Liver (tissue), 9 donors: ENCODE results near the gene ST8SIA6. TPM values are rescaled to one million over a fixed set of nuclear protein-coding genes. Genes with fewer than 3 reads are reported as not detected.

Source experiments
- DNase-seq: peaks from one replicate; pipeline ENCODE4 v3.0.0-alpha.2; 2017; ENCODE audit warnings: low spot score
- H3K27ac ChIP-seq, 2 donors: one replicate each; pipeline ENCODE4 v1.7.0; 2013; ENCODE audit warnings: inconsistent platforms in 2 of 2, low read length in 2 of 2, control low read depth in 1 of 2, low read depth in 1 of 2, mild to moderate bottlenecking in 1 of 2
- H3K27me3 ChIP-seq, 4 donors: one replicate each; pipeline versions ENCODE4 v1.6.1 to v1.7.0; 2013; ENCODE audit warnings: low read length in 3 of 4, inconsistent platforms in 1 of 4, mild to moderate bottlenecking in 1 of 4, moderate library complexity in 1 of 4; ENCODE audit not compliant: control insufficient read depth in 4 of 4, insufficient read depth in 4 of 4
- H3K36me3 ChIP-seq, 4 donors: one replicate each; pipeline versions ENCODE4 v1.6.1 to v1.7.0; 2013; ENCODE audit warnings: low read length in 3 of 4, mild to moderate bottlenecking in 3 of 4, low read depth in 1 of 4, moderate library complexity in 1 of 4; ENCODE audit not compliant: control insufficient read depth in 4 of 4, insufficient read depth in 3 of 4
- H3K4me1 ChIP-seq, 4 donors: one replicate each; pipeline versions ENCODE4 v1.6.1 to v1.7.0; 2013; ENCODE audit warnings: low read length in 3 of 4, mild to moderate bottlenecking in 3 of 4, moderate library complexity in 1 of 4; ENCODE audit not compliant: control insufficient read depth in 4 of 4, insufficient read depth in 4 of 4
- H3K4me3 ChIP-seq, 3 donors: one replicate each; pipeline versions ENCODE4 v1.6.1 to v1.7.0; 2013; ENCODE audit warnings: low read length in 3 of 3, control low read depth in 1 of 3, low read depth in 1 of 3, mild to moderate bottlenecking in 1 of 3
- H3K9ac ChIP-seq, 2 donors: one replicate each; pipeline ENCODE4 v1.7.0; 2013; ENCODE audit warnings: low read length in 2 of 2, mild to moderate bottlenecking in 2 of 2, moderate library complexity in 2 of 2, control low read depth in 1 of 2, low read depth in 1 of 2
- H3K9me3 ChIP-seq, 4 donors: one replicate each; pipeline versions ENCODE4 v1.6.1 to v1.7.0; 2013; ENCODE audit warnings: low read length in 3 of 4; ENCODE audit not compliant: control insufficient read depth in 4 of 4
- CTCF ChIP-seq: fragments of 150-350 bp; IDR thresholded peaks from 2 replicates; pipeline ENCODE4 v1.5.1; 2017; ENCODE audit warnings: improper control_type of control experiment, low read depth, low read length; ENCODE audit not compliant: missing input control
- EGR1 ChIP-seq, 2 donors: IDR thresholded peaks; 2 replicates each; pipeline ENCODE4 v1.6.1; 2016 to 2018; ENCODE audit warnings: antibody characterized with exemption in 2 of 2, low read depth in 2 of 2
- FOXA1 ChIP-seq: IDR thresholded peaks from 2 replicates; pipeline ENCODE4 v1.6.1; 2016; ENCODE audit warnings: antibody characterized with exemption
- FOXA2 ChIP-seq: IDR thresholded peaks from 2 replicates; pipeline ENCODE4 v1.6.1; 2016; ENCODE audit warnings: antibody characterized with exemption
- HNF4A ChIP-seq, 2 donors: conservative IDR thresholded peaks; 2 replicates each; pipeline ENCODE4 v1.6.1; 2016; ENCODE audit warnings: antibody characterized with exemption in 2 of 2, mild to moderate bottlenecking in 2 of 2
- HNF4G ChIP-seq: IDR thresholded peaks from 2 replicates; pipeline ENCODE4 v1.6.1; 2016; ENCODE audit warnings: antibody characterized with exemption
- JUND ChIP-seq, 2 donors: IDR thresholded peaks; 2 replicates each; pipeline ENCODE4 v1.6.1; 2016; ENCODE audit warnings: antibody characterized with exemption in 2 of 2
- MAX ChIP-seq: IDR thresholded peaks from 2 replicates; pipeline ENCODE4 v1.6.1; 2016; ENCODE audit warnings: antibody characterized with exemption
- NR2F2 ChIP-seq: IDR thresholded peaks from 2 replicates; pipeline ENCODE4 v1.6.1; 2016; ENCODE audit warnings: antibody characterized with exemption
- RAD21 ChIP-seq, 2 donors: IDR thresholded peaks; 2 replicates each; pipeline ENCODE4 v1.6.1; 2016; ENCODE audit warnings: antibody characterized with exemption in 2 of 2, mild to moderate bottlenecking in 2 of 2
- REST ChIP-seq: IDR thresholded peaks from 2 replicates; pipeline ENCODE4 v1.6.1; 2016; ENCODE audit warnings: antibody characterized with exemption, mild to moderate bottlenecking
- SP1 ChIP-seq: IDR thresholded peaks from 2 replicates; pipeline ENCODE4 v1.6.1; 2018; ENCODE audit warnings: antibody characterized with exemption, mild to moderate bottlenecking
- TAF1 ChIP-seq: conservative IDR thresholded peaks from 2 replicates; pipeline ENCODE4 v1.6.1; 2016; ENCODE audit warnings: antibody characterized with exemption, mild to moderate bottlenecking
- ZBTB33 ChIP-seq: IDR thresholded peaks from 2 replicates; pipeline ENCODE4 v1.6.1; 2016; ENCODE audit warnings: antibody characterized with exemption
- WGBS: extraction: QIAGEN DNeasy Blood & Tissue Kit; methylation state at CpG from one replicate; pipeline ENCODE4 v1.1.7; 2013; 5-methylcytosine and 5-hydroxymethylcytosine counted together
- polyA plus RNA-seq, 2 donors: library from polyadenylated mRNA; stranded (reverse) in 1 of 2; unstranded in 1 of 2; fragments of 200-250 nt in 1 of 2; fragments of >200 nt in 1 of 2; fragmentation: Nextera tagmentation in 1 of 2; extraction: Ambion mirVana in 1 of 2; gene quantifications; one replicate each; pipeline versions ENCODE4 v1.2.1 to v1.2.3, GENCODE V29; 2013 to 2015
- total RNA-seq, 2 donors: library from RNA; depleted of rRNA; stranded (reverse); fragments of >200 nt; gene quantifications; one replicate each; pipeline ENCODE4 v1.2.3, GENCODE V29; 2014
- donor health status: healthy.
- donor health status: healthy.
- donor health status: healthy.
- donor health status: healthy.
- donor health status: healthy.

The ST8SIA6 gene
- total and polyA plus RNA-seq, 4 donors: 0.53 to 5.8 (median 1.0) TPM

GRCh38 chr10:17494626-17495260 lies 40.3 kb upstream of the ST8SIA6 start:
- Histone ChIP-seq H3K9ac (no peak overlapping the region), H3K27ac (no peak overlapping the region), H3K9me3 (no peaks in the 10 kb centered on the region), H3K4me3 (no peak overlapping the region), H3K36me3 (no peaks in the 10 kb centered on the region), H3K4me1 (no peaks in the 10 kb centered on the region), H3K27me3 (no peaks in the 10 kb centered on the region)
- WGBS: 67% methylated on average over 6 of the region's 6 CpGs
- no peak for DNase-seq
- no peak for TF ChIP-seq TAF1
- no peak for TF ChIP-seq HNF4A (conservative IDR thresholded peaks at IDR 0.05)
- no peak for TF ChIP-seq SP1
- TF ChIP-seq JUND (IDR thresholded peaks at IDR 0.05): no peak
- TF ChIP-seq HNF4G: no peak
- TF ChIP-seq REST: no peak
- TF ChIP-seq CTCF: no peak
- TF ChIP-seq MAX: no peak
- no peak for TF ChIP-seq EGR1 (IDR thresholded peaks at IDR 0.05; ENCODE audit: low read depth in 2 of 2)
- TF ChIP-seq NR2F2: no peak

- no peak overlapping the region for H3K4me3 ChIP-seq
- no peaks in the 10 kb centered on the region for H3K4me1 ChIP-seq
- no peak for DNase-seq
- H3K9ac ChIP-seq: no peak overlapping the region
- H3K27ac ChIP-seq: no peak overlapping the region
- H3K9me3 ChIP-seq: peaks cover 0 to 3% (median 0%) of the 10 kb centered on the region in 4 donors
- no peaks in the 10 kb centered on the region for H3K36me3 ChIP-seq
- H3K27me3 ChIP-seq: peaks cover 0 to 4% (median 0%) of the 10 kb centered on the region in 4 donors
- TF ChIP-seq FOXA1 (no peak), RAD21 (IDR thresholded peaks at IDR 0.05) (no peak), MAX (no peak), TAF1 (no peak), FOXA2 (no peak), HNF4G (no peak), ZBTB33 (no peak)
- WGBS: 51% methylated on average over 6 of the region's 6 CpGs
Observed at GRCh38 chr10:17488848-17489247, 34.5 kb upstream of the ST8SIA6 start.
